GM21528 (cell line): ENCODE measurements around the gene NRP2.

Source experiments
- ATAC-seq: cut with Tn5 transposase; IDR thresholded peaks from one replicate; pipeline ENCODE4 v1.9.1; 2021; ENCODE audit warnings: mild to moderate bottlenecking, moderate library complexity; ENCODE audit not compliant: unreplicated experiment, low FRiP score

The NRP2 gene

GRCh38 chr2:205658572-205658971 lies 23.7 kb upstream of the NRP2 start:
- ATAC-seq = no peak

- ATAC-seq = no peak
These were observed 22.4 kb upstream of the NRP2 start for GRCh38 chr2:205659922-205660321.

- ATAC-seq = peak; percentile 74
These were observed 21.7 kb upstream of the NRP2 start for GRCh38 chr2:205660521-205661124.

- ATAC-seq = no peak
These were observed 21.0 kb upstream of the NRP2 start for GRCh38 chr2:205661281-205661680.

- no peak for ATAC-seq
These were observed 19.9 kb upstream of the NRP2 start for GRCh38 chr2:205662206-205662965.

GRCh38 chr2:205665791-205666190 lies 16.5 kb upstream of the NRP2 start:
- no peak for ATAC-seq

GRCh38 chr2:205670292-205670691 lies 12.0 kb upstream of the NRP2 start:
- no peak for ATAC-seq

- ATAC-seq = no peak
These were observed 9.0 kb upstream of the NRP2 start for GRCh38 chr2:205673312-205673711.

GRCh38 chr2:205675861-205676516 lies 6.3 kb upstream of the NRP2 start:
- no peak for ATAC-seq

GRCh38 chr2:205678541-205679142 lies 3.7 kb upstream of the NRP2 start:
- no peak for ATAC-seq

GRCh38 chr2:205679410-205680009 lies 2.8 kb upstream of the NRP2 start:
- no peak for ATAC-seq

- ATAC-seq = peak; percentile 58
These were observed 2.2 kb upstream of the NRP2 start for GRCh38 chr2:205680067-205680466.

GRCh38 chr2:205680903-205681302 lies 1.4 kb upstream of the NRP2 start:
- no peak for ATAC-seq

- ATAC-seq = peak; percentile 44
These were observed 681 bp upstream of the NRP2 start for GRCh38 chr2:205681401-205682238.

GRCh38 chr2:205682971-205683501 lies 735 bp downstream of the NRP2 start:
- ATAC-seq = no peak

- no peak for ATAC-seq
These were observed 1.4 kb downstream of the NRP2 start for GRCh38 chr2:205683502-205684367.

GRCh38 chr2:205684871-205685313 lies 2.6 kb downstream of the NRP2 start:
- no peak for ATAC-seq

GRCh38 chr2:205685314-205686055 lies 3.2 kb downstream of the NRP2 start:
- ATAC-seq = no peak
